Measurements from ENCODE around the gene OLFML2A.

GRCh38 chr9:124835026-124835557 lies 58.2 kb downstream of the OLFML2A start:
- no peak for TF ChIP-seq POLR2A (IDR thresholded peaks at IDR 0.05)
- TF ChIP-seq CTCF (IDR thresholded peaks at IDR 0.05): no peak

Measured in thyroid gland (tissue), 4 donors.